HG03432 (cell line): ENCODE results near the gene STK36.

ENCODE experiments used
- ATAC-seq: cut with Tn5 transposase; IDR thresholded peaks from one replicate; pipeline ENCODE4 v1.9.1; 2021; ENCODE audit warnings: mild to moderate bottlenecking, moderate library complexity; ENCODE audit not compliant: unreplicated experiment

STK36 gene

GRCh38 chr2:218713922-218714321, 42.0 kb downstream of the STK36 start:
- ATAC-seq, result no peak

- ATAC-seq, result no peak
Measured at GRCh38 chr2:218716070-218716469, 44.2 kb downstream of the STK36 start.

- ATAC-seq, result no peak
Measured at GRCh38 chr2:218717262-218717661, 45.4 kb downstream of the STK36 start.

- no peak for ATAC-seq
Measured at GRCh38 chr2:218718058-218718457, 46.2 kb downstream of the STK36 start.

GRCh38 chr2:218719457-218719856, 47.6 kb downstream of the STK36 start:
- no peak for ATAC-seq

GRCh38 chr2:218720048-218721041, 48.5 kb downstream of the STK36 start:
- no peak for ATAC-seq

GRCh38 chr2:218721488-218721887, 49.6 kb downstream of the STK36 start:
- no peak for ATAC-seq

GRCh38 chr2:218721934-218722333, 50.0 kb downstream of the STK36 start:
- ATAC-seq, result no peak

- ATAC-seq, result no peak
Measured at GRCh38 chr2:218722419-218722818, 50.5 kb downstream of the STK36 start.

GRCh38 chr2:218722876-218723785, 51.2 kb downstream of the STK36 start:
- ATAC-seq, result no peak

GRCh38 chr2:218726004-218726574, 54.2 kb downstream of the STK36 start:
- ATAC-seq, result no peak

GRCh38 chr2:218727502-218728165, 55.7 kb downstream of the STK36 start:
- ATAC-seq, result no peak

GRCh38 chr2:218729640-218730039, 57.8 kb downstream of the STK36 start:
- ATAC-seq, result no peak

GRCh38 chr2:218732052-218732760, 60.3 kb downstream of the STK36 start:
- no peak for ATAC-seq

GRCh38 chr2:218732761-218733158, 60.9 kb downstream of the STK36 start:
- no peak for ATAC-seq

GRCh38 chr2:218733171-218734021, 61.5 kb downstream of the STK36 start:
- peak; percentile 59 for ATAC-seq

GRCh38 chr2:218734190-218734975, 62.5 kb downstream of the STK36 start:
- no peak for ATAC-seq

- no peak for ATAC-seq
Measured at GRCh38 chr2:218736531-218736930, 64.6 kb downstream of the STK36 start.
